GM19372 (cell line): ENCODE data around the gene SLC25A6.
"Not testable (repeated sequence)": the region's sequence is repeated elsewhere in the genome, so short reads cannot be mapped to it uniquely, and the experiment has no call there.

Experiments used
- ATAC-seq: cut with Tn5 transposase; IDR thresholded peaks from one replicate; pipeline ENCODE4 v1.9.1; 2021; ENCODE audit warnings: mild to moderate bottlenecking, low read depth, moderate library complexity; ENCODE audit not compliant: unreplicated experiment

Gene SLC25A6

GRCh38 chrX:1355131-1356046, 36.5 kb downstream of the SLC25A6 start:
- no peak for ATAC-seq

- no peak for ATAC-seq
Observed at GRCh38 chrX:1354036-1355019, 37.6 kb downstream of the SLC25A6 start.

- ATAC-seq: no peak
Observed at GRCh38 chrX:1351981-1352714, 39.8 kb downstream of the SLC25A6 start.

GRCh38 chrX:1349606-1350005, 42.3 kb downstream of the SLC25A6 start:
- ATAC-seq: not testable (repeated sequence)

- no peak for ATAC-seq
Observed at GRCh38 chrX:1341545-1342184, 50.2 kb downstream of the SLC25A6 start.

GRCh38 chrX:1336948-1337779, 54.7 kb downstream of the SLC25A6 start:
- peak; percentile 39 for ATAC-seq

- peak; percentile 46 for ATAC-seq
Observed at GRCh38 chrX:1336331-1336943, 55.5 kb downstream of the SLC25A6 start, which contains the start of gene IL3RA. Gene IL3RA, plus strand, starts transcription at chrX:1336785. Its CDS starts 4,981 bp downstream, at chrX:1341766.
